Hepatocyte (in vitro differentiated cells): ENCODE data around the gene KCNQ1. TPM values are rescaled to one million over a fixed set of nuclear protein-coding genes. Genes with fewer than 3 reads are reported as not detected.
A peak's percentile ranks its signal among the peaks of the same experiment; 100 is the strongest.

Experiments used
- DNase-seq: peaks from one replicate; pipeline ENCODE4 v3.0.0-alpha.2; 2016; ENCODE audit warnings: low spot score
- H2AFZ ChIP-seq: fragments of 200-600 bp; sonication (generic); 2 replicates; pipeline ENCODE4 v1.6.0; 2016; ENCODE audit warnings: antibody characterized with exemption, mild to moderate bottlenecking
- H3K27ac ChIP-seq: fragments of 200-600 bp; sonication (generic); 2 replicates; pipeline ENCODE4 v1.5.1; 2016; ENCODE audit warnings: mild to moderate bottlenecking
- H3K27me3 ChIP-seq: fragments of 200-600 bp; sonication (generic); 2 replicates; pipeline ENCODE4 v1.6.1; 2016
- H3K36me3 ChIP-seq: fragments of 200-600 bp; sonication (generic); replicated peaks from 2 replicates; pipeline ENCODE4 v1.5.1; 2016; ENCODE audit warnings: low read depth; ENCODE audit not compliant: insufficient read depth
- H3K4me1 ChIP-seq: fragments of 200-600 bp; sonication (generic); 2 replicates; pipeline ENCODE4 v1.5.1; 2016; ENCODE audit warnings: mild to moderate bottlenecking, moderate library complexity; ENCODE audit not compliant: insufficient read depth
- H3K4me2 ChIP-seq: fragments of 200-600 bp; sonication (generic); 2 replicates; pipeline ENCODE4 v1.6.0; 2016
- H3K4me3 ChIP-seq: fragments of 200-600 bp; sonication (generic); 2 replicates; pipeline ENCODE4 v1.5.1; 2016; ENCODE audit warnings: mild to moderate bottlenecking
- H3K79me2 ChIP-seq: fragments of 200-600 bp; sonication (generic); 2 replicates; pipeline ENCODE4 v1.6.0; 2017; ENCODE audit warnings: mild to moderate bottlenecking
- H3K9me2 ChIP-seq: fragments of 200-600 bp; sonication (generic); replicated peaks from 2 replicates; pipeline ENCODE4 v1.6.0; 2017; ENCODE audit warnings: mild to moderate bottlenecking; ENCODE audit not compliant: insufficient read depth
- H3K9me3 ChIP-seq: fragments of 200-600 bp; sonication (generic); 2 replicates; pipeline ENCODE4 v1.5.1; 2016; ENCODE audit warnings: low read depth, mild to moderate bottlenecking
- H4K20me1 ChIP-seq: fragments of 200-600 bp; sonication (generic); 2 replicates; pipeline ENCODE4 v1.6.0; 2016; ENCODE audit warnings: mild to moderate bottlenecking; ENCODE audit not compliant: insufficient read depth, poor library complexity, severe bottlenecking
- EZH2 ChIP-seq: fragments of 200-600 bp; sonication (generic); IDR thresholded peaks from 2 replicates; pipeline ENCODE4 v1.6.1; 2016; ENCODE audit warnings: antibody characterized with exemption, mild to moderate bottlenecking, borderline replicate concordance
- EZH2phosphoT487 ChIP-seq: fragments of 200-600 bp; sonication (generic); IDR thresholded peaks from one replicate; pipeline ENCODE4 v1.6.1; 2018; ENCODE audit warnings: antibody characterized with exemption, mild to moderate bottlenecking, low read depth, moderate library complexity; ENCODE audit not compliant: unreplicated experiment, severe bottlenecking
- WGBS: methylation state at CpG from one replicate; pipeline ENCODE4 v1.1.6; 2016; ENCODE audit warnings: low lambda C conversion rate; ENCODE audit errors: missing lambda C conversion rate; 5-methylcytosine and 5-hydroxymethylcytosine counted together
- polyA plus RNA-seq: library from polyadenylated mRNA; unstranded; fragments of >200 nt; fragmentation: Nextera tagmentation; extraction: Ambion mirVana; gene quantifications from 2 replicates; pipeline ENCODE4 v1.2.1, GENCODE V29; 2016
- total RNA-seq: library from RNA; depleted of rRNA; stranded (reverse); fragments of >200 nt; gene quantifications from 2 replicates; pipeline ENCODE4 v1.2.3, GENCODE V29; 2014
- TF ChIP-seq, protein P1 (sequence below): fragments of 200-600 bp; sonication (generic); IDR thresholded peaks from 2 replicates; pipeline ENCODE4 v1.5.1; 2016; ENCODE audit warnings: antibody characterized with exemption, mild to moderate bottlenecking; ENCODE audit not compliant: poor library complexity

Gene KCNQ1
- total and polyA plus RNA-seq, 2 experiments from 2014 or later = 1.8 to 6.4 TPM

DNA sequence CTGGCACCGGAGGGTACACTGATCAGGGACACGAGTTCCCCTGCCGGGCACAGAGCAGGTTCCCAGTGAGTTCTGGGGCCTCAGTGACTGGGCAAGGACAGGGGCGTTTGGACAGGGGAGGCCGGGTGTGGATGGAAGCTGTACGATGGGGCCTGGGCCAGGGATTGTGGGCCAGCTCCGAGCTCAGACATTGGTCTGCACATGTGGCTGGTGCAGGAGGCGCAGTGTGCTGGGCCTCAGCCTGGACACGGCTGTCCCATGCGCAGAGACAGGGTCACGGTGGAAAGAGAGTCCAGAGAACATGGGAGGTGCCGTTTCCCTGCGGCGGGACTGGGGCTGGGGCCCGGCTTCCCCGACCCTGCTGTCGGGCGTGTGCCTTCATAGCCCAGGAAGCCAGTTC, 380.0 kb downstream of the KCNQ1 start:
- peaks cover 25% of the 10 kb centered on the region for H3K4me1 ChIP-seq
- H3K9me3 ChIP-seq = no peaks in the 10 kb centered on the region
- H2AFZ ChIP-seq = no peak overlapping the region
- peak overlapping the region; percentile 95 for H3K27ac ChIP-seq
- no peaks in the 10 kb centered on the region for H3K36me3 ChIP-seq
- H4K20me1 ChIP-seq = no peaks in the 10 kb centered on the region
- no peaks in the 10 kb centered on the region for H3K79me2 ChIP-seq
- H3K9me2 ChIP-seq = no peaks in the 10 kb centered on the region
- WGBS = 95% methylated on average over 16 of the region's 18 CpGs
- no peak for TF ChIP-seq EZH2phosphoT487
- TF ChIP-seq EZH2 = no peak
- TF ChIP-seq, protein P1, sequence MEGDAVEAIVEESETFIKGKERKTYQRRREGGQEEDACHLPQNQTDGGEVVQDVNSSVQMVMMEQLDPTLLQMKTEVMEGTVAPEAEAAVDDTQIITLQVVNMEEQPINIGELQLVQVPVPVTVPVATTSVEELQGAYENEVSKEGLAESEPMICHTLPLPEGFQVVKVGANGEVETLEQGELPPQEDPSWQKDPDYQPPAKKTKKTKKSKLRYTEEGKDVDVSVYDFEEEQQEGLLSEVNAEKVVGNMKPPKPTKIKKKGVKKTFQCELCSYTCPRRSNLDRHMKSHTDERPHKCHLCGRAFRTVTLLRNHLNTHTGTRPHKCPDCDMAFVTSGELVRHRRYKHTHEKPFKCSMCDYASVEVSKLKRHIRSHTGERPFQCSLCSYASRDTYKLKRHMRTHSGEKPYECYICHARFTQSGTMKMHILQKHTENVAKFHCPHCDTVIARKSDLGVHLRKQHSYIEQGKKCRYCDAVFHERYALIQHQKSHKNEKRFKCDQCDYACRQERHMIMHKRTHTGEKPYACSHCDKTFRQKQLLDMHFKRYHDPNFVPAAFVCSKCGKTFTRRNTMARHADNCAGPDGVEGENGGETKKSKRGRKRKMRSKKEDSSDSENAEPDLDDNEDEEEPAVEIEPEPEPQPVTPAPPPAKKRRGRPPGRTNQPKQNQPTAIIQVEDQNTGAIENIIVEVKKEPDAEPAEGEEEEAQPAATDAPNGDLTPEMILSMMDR = no peak
- peak overlapping the region; percentile 65 for H3K4me2 ChIP-seq
- no peak overlapping the region for H3K4me3 ChIP-seq
- DNase-seq = no peak
- no peaks in the 10 kb centered on the region for H3K27me3 ChIP-seq

- Histone ChIP-seq H3K4me2 (peak overlapping the region; percentile 65), H3K9me3 (no peaks in the 10 kb centered on the region), H4K20me1 (no peaks in the 10 kb centered on the region), H3K4me1 (peaks cover 25% of the 10 kb centered on the region), H3K4me3 (no peak overlapping the region), H3K79me2 (no peaks in the 10 kb centered on the region), H3K27me3 (no peaks in the 10 kb centered on the region), H3K27ac (peak overlapping the region; percentile 95), H2AFZ (peak overlapping the region; percentile 22), H3K9me2 (no peaks in the 10 kb centered on the region), H3K36me3 (no peaks in the 10 kb centered on the region)
- DNase-seq = peak; percentile 49
- no peak for TF ChIP-seq EZH2
- TF ChIP-seq, protein P1 = no peak
- TF ChIP-seq EZH2phosphoT487 = no peak
- WGBS = 66% methylated on average over 22 of the region's 22 CpGs
Observed at GRCh38 chr11:2825261-2825888, 380.6 kb downstream of the KCNQ1 start.

- no peaks in the 10 kb centered on the region for H3K79me2 ChIP-seq
- no peaks in the 10 kb centered on the region for H3K36me3 ChIP-seq
- no peaks in the 10 kb centered on the region for H3K9me3 ChIP-seq
- peaks cover 25% of the 10 kb centered on the region for H3K4me1 ChIP-seq
- H2AFZ ChIP-seq = peak overlapping the region; percentile 22
- H3K4me3 ChIP-seq = no peak overlapping the region
- no peaks in the 10 kb centered on the region for H3K27me3 ChIP-seq
- DNase-seq = peak; percentile 91
- WGBS = 49% methylated on average over 23 of the region's 29 CpGs
- H4K20me1 ChIP-seq = no peaks in the 10 kb centered on the region
- no peaks in the 10 kb centered on the region for H3K9me2 ChIP-seq
- TF ChIP-seq, protein P1 = no peak
- TF ChIP-seq EZH2 = no peak
- TF ChIP-seq EZH2phosphoT487 = no peak
- peak overlapping the region; percentile 65 for H3K4me2 ChIP-seq
- peak overlapping the region; percentile 95 for H3K27ac ChIP-seq
Observed at GRCh38 chr11:2825889-2826678, 381.3 kb downstream of the KCNQ1 start.
